HL-60 (cell line): ENCODE measurements around the gene SLC1A7.

ENCODE experiments used
- DNase-seq, 2 experiments: peaks; one replicate each; pipeline ENCODE4 v3.0.0-alpha.2; 2010 to 2020; ENCODE audit warnings: low read depth in 1 of 2, low spot score in 1 of 2
- H3K27ac ChIP-seq: fragments of 250-450 bp; sonication (Bioruptor Pico); replicated peaks from 2 replicates; pipeline ENCODE4 v1.5.1; 2020; ENCODE audit warnings: mild to moderate bottlenecking, moderate library complexity
- H3K27me3 ChIP-seq: fragments of 250-450 bp; sonication (Bioruptor Pico); 2 replicates; pipeline ENCODE4 v1.5.1; 2021; ENCODE audit warnings: mild to moderate bottlenecking, moderate library complexity; ENCODE audit not compliant: insufficient read depth, poor library complexity, severe bottlenecking
- H3K4me3 ChIP-seq: replicated peaks from 2 replicates; pipeline ENCODE4 v1.5.1; 2011; ENCODE audit warnings: mild to moderate bottlenecking, control low read depth, low read length; ENCODE audit not compliant: insufficient read depth
- GABPA ChIP-seq: IDR thresholded peaks from 2 replicates; pipeline ENCODE4 v1.6.1; 2012; ENCODE audit warnings: low read depth
- POLR2AphosphoS5 ChIP-seq: IDR thresholded peaks from 2 replicates; pipeline ENCODE4 v1.6.1; 2012; ENCODE audit warnings: low read depth
- SPI1 ChIP-seq: IDR thresholded peaks from 2 replicates; pipeline ENCODE4 v1.6.1; 2012; ENCODE audit warnings: low read depth, mild to moderate bottlenecking, borderline replicate concordance
- TF ChIP-seq, protein P1 (sequence below): IDR thresholded peaks from one replicate; pipeline ENCODE4 v1.5.1; 2011; ENCODE audit warnings: low read length, control low read depth, inconsistent platforms; ENCODE audit not compliant: insufficient read depth
- TF ChIP-seq, protein P2 (sequence below): IDR thresholded peaks from 2 replicates; pipeline ENCODE4 v1.6.1; 2012; ENCODE audit warnings: low read depth; ENCODE audit not compliant: insufficient replicate concordance

Gene SLC1A7

DNA sequence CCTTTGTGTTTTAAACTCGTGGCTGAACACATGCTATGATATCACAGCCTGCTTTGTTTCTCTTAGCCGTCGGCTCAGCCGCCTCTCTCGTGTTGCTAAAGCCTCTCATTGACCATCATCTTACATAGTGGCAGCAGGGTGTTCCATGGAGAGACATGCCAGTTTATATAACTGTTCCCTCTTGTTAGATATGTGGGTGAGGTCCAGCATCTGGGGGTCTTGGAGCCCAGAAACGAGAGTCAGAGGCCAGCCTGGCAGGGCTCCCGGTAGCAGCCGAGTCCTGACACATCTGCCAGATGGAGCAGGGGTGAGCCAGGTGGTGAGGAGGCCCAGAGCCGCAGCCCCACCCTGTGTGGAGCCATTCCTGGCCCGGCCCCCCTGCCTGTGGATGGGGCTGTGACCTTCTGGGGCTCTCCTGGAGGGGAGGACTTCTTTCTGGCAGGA lies 68.5 kb downstream of the SLC1A7 start:
- TF ChIP-seq SPI1 (no peak), GABPA (no peak), POLR2AphosphoS5 (no peak)
- TF ChIP-seq, protein P1, sequence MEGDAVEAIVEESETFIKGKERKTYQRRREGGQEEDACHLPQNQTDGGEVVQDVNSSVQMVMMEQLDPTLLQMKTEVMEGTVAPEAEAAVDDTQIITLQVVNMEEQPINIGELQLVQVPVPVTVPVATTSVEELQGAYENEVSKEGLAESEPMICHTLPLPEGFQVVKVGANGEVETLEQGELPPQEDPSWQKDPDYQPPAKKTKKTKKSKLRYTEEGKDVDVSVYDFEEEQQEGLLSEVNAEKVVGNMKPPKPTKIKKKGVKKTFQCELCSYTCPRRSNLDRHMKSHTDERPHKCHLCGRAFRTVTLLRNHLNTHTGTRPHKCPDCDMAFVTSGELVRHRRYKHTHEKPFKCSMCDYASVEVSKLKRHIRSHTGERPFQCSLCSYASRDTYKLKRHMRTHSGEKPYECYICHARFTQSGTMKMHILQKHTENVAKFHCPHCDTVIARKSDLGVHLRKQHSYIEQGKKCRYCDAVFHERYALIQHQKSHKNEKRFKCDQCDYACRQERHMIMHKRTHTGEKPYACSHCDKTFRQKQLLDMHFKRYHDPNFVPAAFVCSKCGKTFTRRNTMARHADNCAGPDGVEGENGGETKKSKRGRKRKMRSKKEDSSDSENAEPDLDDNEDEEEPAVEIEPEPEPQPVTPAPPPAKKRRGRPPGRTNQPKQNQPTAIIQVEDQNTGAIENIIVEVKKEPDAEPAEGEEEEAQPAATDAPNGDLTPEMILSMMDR: no peak
- TF ChIP-seq, protein P2, sequence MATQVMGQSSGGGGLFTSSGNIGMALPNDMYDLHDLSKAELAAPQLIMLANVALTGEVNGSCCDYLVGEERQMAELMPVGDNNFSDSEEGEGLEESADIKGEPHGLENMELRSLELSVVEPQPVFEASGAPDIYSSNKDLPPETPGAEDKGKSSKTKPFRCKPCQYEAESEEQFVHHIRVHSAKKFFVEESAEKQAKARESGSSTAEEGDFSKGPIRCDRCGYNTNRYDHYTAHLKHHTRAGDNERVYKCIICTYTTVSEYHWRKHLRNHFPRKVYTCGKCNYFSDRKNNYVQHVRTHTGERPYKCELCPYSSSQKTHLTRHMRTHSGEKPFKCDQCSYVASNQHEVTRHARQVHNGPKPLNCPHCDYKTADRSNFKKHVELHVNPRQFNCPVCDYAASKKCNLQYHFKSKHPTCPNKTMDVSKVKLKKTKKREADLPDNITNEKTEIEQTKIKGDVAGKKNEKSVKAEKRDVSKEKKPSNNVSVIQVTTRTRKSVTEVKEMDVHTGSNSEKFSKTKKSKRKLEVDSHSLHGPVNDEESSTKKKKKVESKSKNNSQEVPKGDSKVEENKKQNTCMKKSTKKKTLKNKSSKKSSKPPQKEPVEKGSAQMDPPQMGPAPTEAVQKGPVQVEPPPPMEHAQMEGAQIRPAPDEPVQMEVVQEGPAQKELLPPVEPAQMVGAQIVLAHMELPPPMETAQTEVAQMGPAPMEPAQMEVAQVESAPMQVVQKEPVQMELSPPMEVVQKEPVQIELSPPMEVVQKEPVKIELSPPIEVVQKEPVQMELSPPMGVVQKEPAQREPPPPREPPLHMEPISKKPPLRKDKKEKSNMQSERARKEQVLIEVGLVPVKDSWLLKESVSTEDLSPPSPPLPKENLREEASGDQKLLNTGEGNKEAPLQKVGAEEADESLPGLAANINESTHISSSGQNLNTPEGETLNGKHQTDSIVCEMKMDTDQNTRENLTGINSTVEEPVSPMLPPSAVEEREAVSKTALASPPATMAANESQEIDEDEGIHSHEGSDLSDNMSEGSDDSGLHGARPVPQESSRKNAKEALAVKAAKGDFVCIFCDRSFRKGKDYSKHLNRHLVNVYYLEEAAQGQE: no peak
- no peak overlapping the region for H3K27ac ChIP-seq
- no peak for DNase-seq
- no peak overlapping the region for H3K4me3 ChIP-seq
- H3K27me3 ChIP-seq: no peaks in the 10 kb centered on the region

DNA sequence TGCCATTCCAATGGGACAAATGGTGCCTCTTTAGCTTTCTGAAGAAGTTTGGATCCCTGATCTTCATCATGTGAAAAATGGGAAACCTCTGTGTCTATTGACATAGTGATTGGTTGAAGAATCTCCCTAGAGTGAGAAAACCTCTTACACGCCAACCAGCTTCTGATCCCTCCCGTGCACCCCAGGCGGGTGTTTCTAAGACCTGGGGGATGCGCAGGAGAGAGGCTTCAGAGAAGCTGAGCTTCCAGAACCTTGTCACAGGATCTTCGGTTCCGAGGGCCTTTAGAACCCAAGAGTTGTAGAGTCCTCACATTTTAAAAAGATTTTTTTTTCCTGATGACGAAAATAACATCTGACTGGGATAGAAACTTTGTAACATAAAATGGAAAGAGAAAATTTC lies 69.2 kb downstream of the SLC1A7 start:
- no peak overlapping the region for H3K27ac ChIP-seq
- no peak for DNase-seq
- H3K4me3 ChIP-seq: no peak overlapping the region
- no peak for TF ChIP-seq POLR2AphosphoS5
- TF ChIP-seq, protein P1: no peak
- no peak for TF ChIP-seq GABPA
- TF ChIP-seq SPI1: no peak
- TF ChIP-seq, protein P2: no peak
- no peaks in the 10 kb centered on the region for H3K27me3 ChIP-seq

DNA sequence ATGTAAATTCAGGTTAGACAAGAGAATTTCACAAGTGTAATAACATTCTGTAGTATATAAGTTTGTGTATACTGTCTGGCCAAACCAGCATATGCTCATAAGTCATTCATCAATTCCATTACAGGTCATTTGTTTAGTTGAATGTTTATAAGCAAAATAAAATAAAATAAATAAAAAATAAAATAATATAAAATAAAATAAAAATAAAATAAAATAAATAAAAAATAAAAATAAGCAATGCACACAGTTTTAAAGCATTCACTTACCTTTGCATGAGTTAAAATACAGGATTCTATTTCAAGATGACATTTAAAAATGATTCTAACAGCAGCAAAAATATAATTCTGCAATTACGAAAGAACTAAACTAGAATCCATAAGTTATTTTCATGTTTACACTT lies 70.5 kb downstream of the SLC1A7 start:
- TF ChIP-seq, protein P1: no peak
- TF ChIP-seq SPI1 (no peak), POLR2AphosphoS5 (no peak)
- TF ChIP-seq, protein P2: no peak
- Histone ChIP-seq H3K27ac (no peak overlapping the region), H3K4me3 (no peak overlapping the region), H3K27me3 (no peaks in the 10 kb centered on the region)
- DNase-seq: no peak
